DOHH2 (cell line): ENCODE results near the gene LPAR1.

ENCODE experiments used
- CTCF ChIP-seq: fragments of 200-600 bp; sonication (generic); IDR thresholded peaks from one replicate; pipeline ENCODE4 v1.5.1; 2014; ENCODE audit warnings: antibody characterized with exemption, mild to moderate bottlenecking, low read depth, low read length; ENCODE audit not compliant: poor library complexity, severe bottlenecking
- EZH2phosphoT487 ChIP-seq: fragments of 200-600 bp; sonication (generic); IDR thresholded peaks from 2 replicates; pipeline ENCODE4 v1.6.1; 2017; ENCODE audit warnings: borderline replicate concordance, mild to moderate bottlenecking, antibody characterized with exemption, low read length, moderate library complexity, mixed read lengths

GRCh38 chr9:110968096-110968495 is 70.2 kb downstream of the LPAR1 start:
- TF ChIP-seq CTCF (no peak), EZH2phosphoT487 (no peak)
